ENCODE measurements around the gene FBXO42. TPM values are rescaled to one million over a fixed set of nuclear protein-coding genes. Genes with fewer than 3 reads are reported as not detected.
"Not testable (repeated sequence)": the region's sequence is repeated elsewhere in the genome, so short reads cannot be mapped to it uniquely, and the experiment has no call there.

FBXO42 gene
- total RNA-seq, 1 experiment from 2014 or later, result 19.2 TPM

GRCh38 chr1:16376971-16377370, 24.7 kb upstream of the FBXO42 start:
- Histone ChIP-seq H3K9me3 (no peaks in the 10 kb centered on the region), H3K27me3 (no peaks in the 10 kb centered on the region), H3K36me3 (peaks cover 26% of the 10 kb centered on the region), H3K4me3 (no peak overlapping the region)
- no peak for DNase-seq

- DNase-seq, result peak; percentile 42
- Histone ChIP-seq H3K9me3 (no peaks in the 10 kb centered on the region), H3K27me3 (no peaks in the 10 kb centered on the region), H3K4me3 (no peak overlapping the region), H3K36me3 (peaks cover 30% of the 10 kb centered on the region)
Measured at GRCh38 chr1:16375521-16376340, 23.5 kb upstream of the FBXO42 start.

GRCh38 chr1:16374266-16374665, 22.0 kb upstream of the FBXO42 start:
- Histone ChIP-seq H3K27me3 (no peaks in the 10 kb centered on the region), H3K9me3 (no peaks in the 10 kb centered on the region), H3K36me3 (peaks cover 31% of the 10 kb centered on the region), H3K4me3 (no peak overlapping the region)
- DNase-seq, result no peak

- no peak for DNase-seq
- H3K4me3 ChIP-seq, result no peak overlapping the region
- H3K9me3 ChIP-seq, result no peaks in the 10 kb centered on the region
- no peaks in the 10 kb centered on the region for H3K27me3 ChIP-seq
- H3K36me3 ChIP-seq, result peaks cover 34% of the 10 kb centered on the region
Measured at GRCh38 chr1:16372535-16373285, 20.4 kb upstream of the FBXO42 start.

GRCh38 chr1:16371725-16372124, 19.4 kb upstream of the FBXO42 start:
- DNase-seq, result no peak
- H3K36me3 ChIP-seq, result peaks cover 37% of the 10 kb centered on the region
- H3K9me3 ChIP-seq, result no peaks in the 10 kb centered on the region
- no peaks in the 10 kb centered on the region for H3K27me3 ChIP-seq
- H3K4me3 ChIP-seq, result no peak overlapping the region

- Histone ChIP-seq H3K9me3 (no peaks in the 10 kb centered on the region), H3K4me3 (no peak overlapping the region), H3K27me3 (no peaks in the 10 kb centered on the region), H3K36me3 (peaks cover 28% of the 10 kb centered on the region)
- no peak for DNase-seq
Measured at GRCh38 chr1:16369821-16370220, 17.5 kb upstream of the FBXO42 start.

- Histone ChIP-seq H3K4me3 (peak overlapping the region; percentile 99), H3K36me3 (peaks cover 22% of the 10 kb centered on the region), H3K9me3 (no peaks in the 10 kb centered on the region), H3K27me3 (no peaks in the 10 kb centered on the region)
- no peak for DNase-seq
Measured at GRCh38 chr1:16367968-16368890, 15.9 kb upstream of the FBXO42 start.

- Histone ChIP-seq H3K27me3 (no peaks in the 10 kb centered on the region), H3K4me3 (peak overlapping the region; percentile 99), H3K9me3 (no peaks in the 10 kb centered on the region), H3K36me3 (peaks cover 15% of the 10 kb centered on the region)
- DNase-seq, result peak; percentile 87
Measured at GRCh38 chr1:16367258-16367967, 15.1 kb upstream of the FBXO42 start.

GRCh38 chr1:16366722-16367257, 14.5 kb upstream of the FBXO42 start, which contains the start of gene SZRD1:
Gene SZRD1, plus strand, starts transcription at chr1:16367242. Its CDS starts 16 bp downstream, at chr1:16367258.
- Histone ChIP-seq H3K36me3 (peaks cover 12% of the 10 kb centered on the region), H3K9me3 (no peaks in the 10 kb centered on the region), H3K4me3 (peak within 1 kb of the TSS; percentile 99), H3K27me3 (no peaks in the 10 kb centered on the region)
- DNase-seq, result peak; percentile 96

GRCh38 chr1:16365146-16365498, 12.8 kb upstream of the FBXO42 start:
- not testable (repeated sequence) for H3K36me3 ChIP-seq, H3K27me3 ChIP-seq, H3K4me3 ChIP-seq, H3K9me3 ChIP-seq, DNase-seq

- Histone ChIP-seq H3K27me3 (no peaks in the 10 kb centered on the region), H3K9me3 (no peaks in the 10 kb centered on the region), H3K4me3 (no peak overlapping the region), H3K36me3 (no peaks in the 10 kb centered on the region)
- no peak for DNase-seq
Measured at GRCh38 chr1:16356867-16357266, 4.6 kb upstream of the FBXO42 start.

- DNase-seq, result no peak
- no peaks in the 10 kb centered on the region for H3K9me3 ChIP-seq
- H3K36me3 ChIP-seq, result no peaks in the 10 kb centered on the region
- no peaks in the 10 kb centered on the region for H3K27me3 ChIP-seq
- H3K4me3 ChIP-seq, result no peak overlapping the region
Measured at GRCh38 chr1:16354619-16355018, 2.3 kb upstream of the FBXO42 start.

- DNase-seq, result no peak
- Histone ChIP-seq H3K27me3 (no peaks in the 10 kb centered on the region), H3K4me3 (peak overlapping the region; percentile 98), H3K36me3 (no peaks in the 10 kb centered on the region), H3K9me3 (no peaks in the 10 kb centered on the region)
Measured at GRCh38 chr1:16352842-16353535, 709 bp upstream of the FBXO42 start.

GRCh38 chr1:16351456-16351993, 755 bp downstream of the FBXO42 start:
- Histone ChIP-seq H3K27me3 (no peaks in the 10 kb centered on the region), H3K36me3 (no peaks in the 10 kb centered on the region), H3K9me3 (no peaks in the 10 kb centered on the region), H3K4me3 (peak overlapping the region; percentile 98)
- DNase-seq, result no peak

GRCh38 chr1:16349847-16350406, 2.4 kb downstream of the FBXO42 start:
- Histone ChIP-seq H3K27me3 (no peaks in the 10 kb centered on the region), H3K4me3 (no peak overlapping the region), H3K9me3 (no peaks in the 10 kb centered on the region), H3K36me3 (no peaks in the 10 kb centered on the region)
- DNase-seq, result no peak
